Measurements from ENCODE around the gene TRIP10. TPM values are rescaled to one million over a fixed set of nuclear protein-coding genes. Genes with fewer than 3 reads are reported as not detected.

Gene TRIP10
- total and polyA plus RNA-seq, 2 of the 13 experiments (the other 11 are each of a cell fraction or from before 2014, with no cell fraction given), result 32.5 to 33.2 TPM

DNA sequence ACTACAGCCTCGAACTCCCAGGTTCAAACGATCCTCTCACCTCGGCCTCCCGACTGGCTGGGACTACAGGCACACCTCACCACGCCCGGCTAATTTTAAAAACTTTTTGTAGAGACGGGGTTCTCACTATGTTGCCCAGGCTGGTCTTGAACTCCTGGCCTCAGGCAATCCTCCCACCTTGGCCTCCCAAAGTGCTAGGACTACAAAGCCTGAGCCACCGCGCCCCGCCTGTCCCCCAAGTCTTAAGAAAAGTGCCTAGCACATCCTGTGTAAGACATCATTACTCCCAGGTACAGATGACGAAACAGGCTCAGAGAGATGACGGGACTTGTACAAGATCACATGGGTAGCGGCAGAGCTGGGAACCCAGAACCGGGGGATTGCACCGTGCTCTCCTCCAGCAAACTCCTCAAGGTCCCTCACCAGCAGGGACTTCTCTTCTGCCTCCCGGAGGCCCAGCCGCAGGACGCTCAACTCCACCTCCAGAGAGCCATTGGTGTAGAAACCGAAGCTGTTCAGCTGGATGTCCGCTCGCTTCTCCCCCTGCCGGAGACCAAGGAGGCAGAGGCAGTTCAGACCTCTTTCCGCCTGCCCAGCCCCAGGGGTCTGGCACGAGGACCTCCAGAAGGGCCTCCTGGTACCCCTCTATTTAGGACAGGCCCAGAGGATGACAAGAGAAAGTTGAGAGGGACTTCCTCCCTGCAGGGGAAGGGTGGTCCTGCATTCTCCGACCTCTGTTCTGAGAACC lies 3.1 kb upstream of the TRIP10 start (continued):
- TF ChIP-seq ZKSCAN8 (CRISPR knock-in tag; IDR thresholded peaks at IDR 0.05; ENCODE audit: borderline replicate concordance), result peak; percentile 28; the same call in 1 of the 2 replicates
- peak; percentile 52; the same call in 1 of the 2 replicates for TF ChIP-seq ZNF441 (CRISPR knock-in tag; IDR thresholded peaks at IDR 0.05; ENCODE audit: borderline replicate concordance)
- TF ChIP-seq CBX5 (CRISPR knock-in tag; IDR thresholded peaks at IDR 0.05; ENCODE audit: borderline replicate concordance), result no peak
- TF ChIP-seq MYC (CRISPR knock-in tag; IDR thresholded peaks at IDR 0.05; ENCODE audit: borderline replicate concordance), result 0 out of 2 replicates have a peak, but pooled peaks have one; percentile 48
- TF ChIP-seq ZNF761 (CRISPR knock-in tag; conservative IDR thresholded peaks at IDR 0.05), result no peak; the same call in 1 of the 2 replicates
- TF ChIP-seq ATF7-NPFF (CRISPR knock-in tag; IDR thresholded peaks at IDR 0.05; ENCODE audit: low read depth), result 0 out of 2 replicates have a peak, but pooled peaks have one; percentile 20
- TF ChIP-seq, protein P1, sequence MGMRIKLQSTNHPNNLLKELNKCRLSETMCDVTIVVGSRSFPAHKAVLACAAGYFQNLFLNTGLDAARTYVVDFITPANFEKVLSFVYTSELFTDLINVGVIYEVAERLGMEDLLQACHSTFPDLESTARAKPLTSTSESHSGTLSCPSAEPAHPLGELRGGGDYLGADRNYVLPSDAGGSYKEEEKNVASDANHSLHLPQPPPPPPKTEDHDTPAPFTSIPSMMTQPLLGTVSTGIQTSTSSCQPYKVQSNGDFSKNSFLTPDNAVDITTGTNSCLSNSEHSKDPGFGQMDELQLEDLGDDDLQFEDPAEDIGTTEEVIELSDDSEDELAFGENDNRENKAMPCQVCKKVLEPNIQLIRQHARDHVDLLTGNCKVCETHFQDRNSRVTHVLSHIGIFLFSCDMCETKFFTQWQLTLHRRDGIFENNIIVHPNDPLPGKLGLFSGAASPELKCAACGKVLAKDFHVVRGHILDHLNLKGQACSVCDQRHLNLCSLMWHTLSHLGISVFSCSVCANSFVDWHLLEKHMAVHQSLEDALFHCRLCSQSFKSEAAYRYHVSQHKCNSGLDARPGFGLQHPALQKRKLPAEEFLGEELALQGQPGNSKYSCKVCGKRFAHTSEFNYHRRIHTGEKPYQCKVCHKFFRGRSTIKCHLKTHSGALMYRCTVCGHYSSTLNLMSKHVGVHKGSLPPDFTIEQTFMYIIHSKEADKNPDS (CRISPR knock-in tag; IDR thresholded peaks at IDR 0.05), result no peak
- TF ChIP-seq, protein P2, sequence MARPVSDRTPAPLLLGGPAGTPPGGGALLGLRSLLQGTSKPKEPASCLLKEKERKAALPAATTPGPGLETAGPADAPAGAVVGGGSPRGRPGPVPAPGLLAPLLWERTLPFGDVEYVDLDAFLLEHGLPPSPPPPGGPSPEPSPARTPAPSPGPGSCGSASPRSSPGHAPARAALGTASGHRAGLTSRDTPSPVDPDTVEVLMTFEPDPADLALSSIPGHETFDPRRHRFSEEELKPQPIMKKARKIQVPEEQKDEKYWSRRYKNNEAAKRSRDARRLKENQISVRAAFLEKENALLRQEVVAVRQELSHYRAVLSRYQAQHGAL (CRISPR knock-in tag; IDR thresholded peaks at IDR 0.05; ENCODE audit: not compliant biosample characterization), result no peak
- TF ChIP-seq MEIS2 (CRISPR knock-in tag; IDR thresholded peaks at IDR 0.05), result 0 out of 2 replicates have a peak, but pooled peaks have one; percentile 21
- 0 out of 2 replicates have a peak, but pooled peaks have one; percentile 61 for TF ChIP-seq MYNN (CRISPR knock-in tag; IDR thresholded peaks at IDR 0.05; ENCODE audit: low read depth)
- no peak for TF ChIP-seq HMG20A (CRISPR knock-in tag; IDR thresholded peaks at IDR 0.05; ENCODE audit: borderline replicate concordance)
- TF ChIP-seq HDAC2 (CRISPR knock-in tag; IDR thresholded peaks at IDR 0.05), result peak; percentile 42; the same call in 1 of the 2 replicates
- TF ChIP-seq ZNF430 (CRISPR knock-in tag; IDR thresholded peaks at IDR 0.05), result 0 out of 2 replicates have a peak, but pooled peaks have one; percentile 40
- TF ChIP-seq ZNF616 (CRISPR knock-in tag; IDR thresholded peaks at IDR 0.05; ENCODE audit: low read depth), result 0 out of 2 replicates have a peak, but pooled peaks have one; percentile 44
- TF ChIP-seq SAP130 (CRISPR knock-in tag; IDR thresholded peaks at IDR 0.05; ENCODE audit: low read depth), result peak; percentile 80
- peak; percentile 13; the same call in 1 of the 2 replicates for TF ChIP-seq CEBPB (IDR thresholded peaks at IDR 0.05; ENCODE audit: borderline replicate concordance, low read depth, low read length)
- TF ChIP-seq PITX1 (CRISPR knock-in tag; IDR thresholded peaks at IDR 0.05), result 0 out of 2 replicates have a peak, but pooled peaks have one; percentile 42
- peak; percentile 24; the same call in 1 of the 2 replicates for TF ChIP-seq ZNF605 (CRISPR knock-in tag; IDR thresholded peaks at IDR 0.05)
- TF ChIP-seq ZMYM4 (CRISPR knock-in tag; IDR thresholded peaks at IDR 0.05), result 0 out of 2 replicates have a peak, but pooled peaks have one; percentile 24
- TF ChIP-seq ZNF652 (CRISPR knock-in tag; IDR thresholded peaks at IDR 0.05; ENCODE audit: borderline replicate concordance, low read depth), result no peak
- peak; percentile 36; the same call in 1 of the 2 replicates for TF ChIP-seq GATAD1 (CRISPR knock-in tag; IDR thresholded peaks at IDR 0.05)
- TF ChIP-seq, protein P3, sequence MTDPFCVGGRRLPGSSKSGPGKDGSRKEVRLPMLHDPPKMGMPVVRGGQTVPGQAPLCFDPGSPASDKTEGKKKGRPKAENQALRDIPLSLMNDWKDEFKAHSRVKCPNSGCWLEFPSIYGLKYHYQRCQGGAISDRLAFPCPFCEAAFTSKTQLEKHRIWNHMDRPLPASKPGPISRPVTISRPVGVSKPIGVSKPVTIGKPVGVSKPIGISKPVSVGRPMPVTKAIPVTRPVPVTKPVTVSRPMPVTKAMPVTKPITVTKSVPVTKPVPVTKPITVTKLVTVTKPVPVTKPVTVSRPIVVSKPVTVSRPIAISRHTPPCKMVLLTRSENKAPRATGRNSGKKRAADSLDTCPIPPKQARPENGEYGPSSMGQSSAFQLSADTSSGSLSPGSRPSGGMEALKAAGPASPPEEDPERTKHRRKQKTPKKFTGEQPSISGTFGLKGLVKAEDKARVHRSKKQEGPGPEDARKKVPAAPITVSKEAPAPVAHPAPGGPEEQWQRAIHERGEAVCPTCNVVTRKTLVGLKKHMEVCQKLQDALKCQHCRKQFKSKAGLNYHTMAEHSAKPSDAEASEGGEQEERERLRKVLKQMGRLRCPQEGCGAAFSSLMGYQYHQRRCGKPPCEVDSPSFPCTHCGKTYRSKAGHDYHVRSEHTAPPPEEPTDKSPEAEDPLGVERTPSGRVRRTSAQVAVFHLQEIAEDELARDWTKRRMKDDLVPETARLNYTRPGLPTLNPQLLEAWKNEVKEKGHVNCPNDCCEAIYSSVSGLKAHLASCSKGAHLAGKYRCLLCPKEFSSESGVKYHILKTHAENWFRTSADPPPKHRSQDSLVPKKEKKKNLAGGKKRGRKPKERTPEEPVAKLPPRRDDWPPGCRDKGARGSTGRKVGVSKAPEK (CRISPR knock-in tag; IDR thresholded peaks at IDR 0.05; ENCODE audit: borderline replicate concordance), result 0 out of 2 replicates have a peak, but pooled peaks have one; percentile 54

All from HepG2 (cell line).